Measurements from ENCODE around the gene MCEMP1.

MCEMP1 gene

DNA sequence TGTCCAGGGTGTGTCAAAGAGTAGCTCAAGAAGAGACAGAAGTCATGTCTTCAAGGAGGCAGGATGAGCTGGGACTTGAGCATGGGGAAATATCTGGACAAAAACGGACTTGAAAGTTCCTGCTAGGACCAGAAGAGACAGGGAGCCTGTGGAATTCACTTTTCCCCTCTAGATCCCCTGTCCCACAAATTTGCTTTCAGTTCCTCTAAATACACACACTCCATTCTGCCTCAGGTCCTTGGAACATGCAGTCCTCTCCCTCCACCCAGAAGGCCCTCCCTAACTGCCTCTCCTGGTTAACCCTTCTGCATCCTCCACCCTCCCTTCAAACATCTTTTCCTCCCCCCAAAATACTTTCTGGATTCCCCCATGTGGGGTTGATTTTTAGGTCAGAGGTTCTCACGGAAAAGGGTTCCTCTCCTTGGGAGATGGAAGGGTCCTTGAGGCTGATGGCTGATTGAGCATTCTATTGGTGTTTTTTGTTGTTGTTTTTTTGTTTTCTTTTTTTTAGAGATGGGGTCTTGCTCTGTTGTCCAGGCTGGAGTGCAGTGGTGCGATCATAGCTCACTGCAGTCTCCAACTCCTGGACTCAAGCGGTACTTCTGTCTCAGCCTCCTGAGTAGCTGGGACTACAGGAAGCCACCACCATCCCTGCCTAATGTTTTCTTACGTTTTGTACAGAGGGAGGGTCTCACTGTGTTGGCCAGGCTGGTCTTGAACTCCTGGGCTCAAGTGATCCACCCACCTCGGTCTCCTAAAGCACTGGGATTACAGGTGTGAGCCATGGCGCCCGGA lies 14.9 kb upstream of the MCEMP1 start:
- TF ChIP-seq, protein P1, sequence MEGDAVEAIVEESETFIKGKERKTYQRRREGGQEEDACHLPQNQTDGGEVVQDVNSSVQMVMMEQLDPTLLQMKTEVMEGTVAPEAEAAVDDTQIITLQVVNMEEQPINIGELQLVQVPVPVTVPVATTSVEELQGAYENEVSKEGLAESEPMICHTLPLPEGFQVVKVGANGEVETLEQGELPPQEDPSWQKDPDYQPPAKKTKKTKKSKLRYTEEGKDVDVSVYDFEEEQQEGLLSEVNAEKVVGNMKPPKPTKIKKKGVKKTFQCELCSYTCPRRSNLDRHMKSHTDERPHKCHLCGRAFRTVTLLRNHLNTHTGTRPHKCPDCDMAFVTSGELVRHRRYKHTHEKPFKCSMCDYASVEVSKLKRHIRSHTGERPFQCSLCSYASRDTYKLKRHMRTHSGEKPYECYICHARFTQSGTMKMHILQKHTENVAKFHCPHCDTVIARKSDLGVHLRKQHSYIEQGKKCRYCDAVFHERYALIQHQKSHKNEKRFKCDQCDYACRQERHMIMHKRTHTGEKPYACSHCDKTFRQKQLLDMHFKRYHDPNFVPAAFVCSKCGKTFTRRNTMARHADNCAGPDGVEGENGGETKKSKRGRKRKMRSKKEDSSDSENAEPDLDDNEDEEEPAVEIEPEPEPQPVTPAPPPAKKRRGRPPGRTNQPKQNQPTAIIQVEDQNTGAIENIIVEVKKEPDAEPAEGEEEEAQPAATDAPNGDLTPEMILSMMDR (IDR thresholded peaks at IDR 0.05): no peak
- no peaks in the 10 kb centered on the region for H3K36me3 ChIP-seq
- H3K9me3 ChIP-seq: no peaks in the 10 kb centered on the region
- no peak overlapping the region for H3K4me3 ChIP-seq (ENCODE audit: low read depth in 1 of 2, low read length in 1 of 2)
- no peaks in the 10 kb centered on the region for H3K27me3 ChIP-seq
- H3K4me1 ChIP-seq (ENCODE audit: control insufficient read depth in 1 of 2, insufficient read depth in 1 of 2, low read depth in 1 of 2, low read length in 1 of 2): peaks cover 23 to 36% of the 10 kb centered on the region in 2 experiments
- H3K27ac ChIP-seq: no peak overlapping the region

DNA sequence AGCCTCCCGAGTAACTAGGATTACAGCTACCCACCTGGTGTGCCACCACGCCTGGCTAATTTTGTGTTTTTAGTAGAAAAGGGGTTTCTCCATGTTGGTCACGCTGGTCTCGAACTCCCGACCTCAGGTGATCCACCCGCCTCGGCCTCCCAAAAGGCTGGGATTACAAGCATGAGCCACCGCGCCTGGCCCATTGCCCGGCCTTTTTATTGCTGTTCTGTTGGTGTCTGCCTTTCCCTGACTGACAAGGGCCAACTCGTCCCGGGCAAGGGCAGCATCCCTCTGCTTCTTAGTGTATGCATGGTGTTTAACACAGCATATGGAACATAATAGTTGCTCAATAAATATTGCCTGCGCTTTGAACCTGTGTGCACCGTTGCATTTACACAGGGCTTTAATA lies 14.2 kb upstream of the MCEMP1 start:
- TF ChIP-seq, protein P1 (IDR thresholded peaks at IDR 0.05): no peak
- Histone ChIP-seq H3K9me3 (no peaks in the 10 kb centered on the region), H3K27me3 (no peaks in the 10 kb centered on the region), H3K36me3 (no peaks in the 10 kb centered on the region), H3K4me3 (ENCODE audit: low read depth in 1 of 2, low read length in 1 of 2) (no peak overlapping the region), H3K27ac (no peak overlapping the region), H3K4me1 (ENCODE audit: control insufficient read depth in 1 of 2, insufficient read depth in 1 of 2, low read depth in 1 of 2, low read length in 1 of 2) (peaks cover 16 to 29% of the 10 kb centered on the region in 2 experiments)

DNA sequence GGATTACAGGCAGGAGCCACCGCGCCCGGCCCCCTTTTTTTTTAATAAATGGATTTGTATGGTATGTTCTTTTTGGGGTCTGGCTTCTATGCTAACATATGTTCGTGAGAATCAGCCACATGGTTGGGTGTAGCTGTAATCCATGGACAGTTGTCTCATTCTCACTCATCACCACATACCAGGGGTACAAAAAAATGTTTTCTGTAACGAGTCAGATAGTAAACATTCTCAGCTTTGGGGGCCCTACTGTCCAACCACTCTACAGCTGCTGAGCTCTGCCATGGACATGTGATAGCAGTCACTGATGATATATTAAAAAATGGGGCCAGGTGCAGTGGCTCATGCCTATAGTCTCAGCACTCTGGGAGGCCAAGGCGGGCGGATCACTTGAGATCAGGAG lies 13.2 kb upstream of the MCEMP1 start:
- Histone ChIP-seq H3K4me1 (ENCODE audit: control insufficient read depth in 1 of 2, insufficient read depth in 1 of 2, low read depth in 1 of 2, low read length in 1 of 2) (peaks cover 13 to 28% of the 10 kb centered on the region in 2 experiments), H3K36me3 (no peaks in the 10 kb centered on the region), H3K27me3 (no peaks in the 10 kb centered on the region), H3K9me3 (no peaks in the 10 kb centered on the region), H3K27ac (no peak overlapping the region), H3K4me3 (ENCODE audit: low read depth in 1 of 2, low read length in 1 of 2) (no peak overlapping the region)
- TF ChIP-seq, protein P1 (IDR thresholded peaks at IDR 0.05): no peak

DNA sequence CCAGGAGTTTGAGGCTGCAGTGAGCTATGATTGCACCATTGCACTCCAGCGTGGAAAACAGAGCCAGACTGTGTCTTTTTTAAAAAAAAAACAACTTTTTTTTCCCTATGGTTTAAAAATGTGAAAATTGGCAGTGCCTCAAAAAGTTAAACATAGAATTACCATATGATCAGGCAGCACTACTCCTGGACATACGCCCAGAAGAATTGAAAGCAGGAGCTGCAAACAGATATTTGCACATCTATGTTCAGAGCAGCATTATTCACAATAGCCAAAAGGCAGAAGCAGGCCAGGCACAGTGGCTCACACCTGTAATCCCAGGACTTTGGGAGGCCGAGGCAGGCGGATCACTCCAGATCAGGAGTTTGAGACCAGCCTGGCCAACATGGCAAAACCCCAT lies 11.8 kb upstream of the MCEMP1 start:
- Histone ChIP-seq H3K36me3 (no peaks in the 10 kb centered on the region), H3K4me3 (ENCODE audit: low read depth in 1 of 2, low read length in 1 of 2) (no peak overlapping the region), H3K27me3 (no peaks in the 10 kb centered on the region), H3K9me3 (no peaks in the 10 kb centered on the region), H3K27ac (no peak overlapping the region), H3K4me1 (ENCODE audit: control insufficient read depth in 1 of 2, insufficient read depth in 1 of 2, low read depth in 1 of 2, low read length in 1 of 2) (peaks cover 20 to 30% of the 10 kb centered on the region in 2 experiments)
- TF ChIP-seq, protein P1 (IDR thresholded peaks at IDR 0.05): no peak

DNA sequence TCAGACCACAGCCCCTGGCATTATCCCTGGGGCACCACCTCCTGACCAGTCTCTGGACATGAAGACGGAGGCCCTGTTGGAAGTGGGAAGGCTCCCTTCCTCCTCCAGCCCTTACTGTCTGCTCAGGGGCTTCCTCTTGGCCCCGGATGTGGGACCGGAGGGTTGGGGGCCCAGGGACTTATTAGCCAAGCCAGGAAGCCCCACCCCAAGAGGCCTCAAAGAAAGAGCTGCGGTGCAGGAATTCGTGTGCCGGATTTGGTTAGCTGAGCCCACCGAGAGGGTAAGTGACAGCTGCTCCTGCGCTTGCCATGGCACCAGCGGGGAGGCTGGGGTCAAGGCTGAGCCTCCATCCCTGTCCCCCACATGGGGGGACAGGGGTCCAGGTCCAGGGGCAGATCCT lies 8.0 kb upstream of the MCEMP1 start, which contains the start of gene RETN:
TSS of gene RETN (plus strand) at position 208 of the 400 bp plus-strand sequence. CDS start 278 bp downstream, outside the sequence.
- TF ChIP-seq, protein P1 (IDR thresholded peaks at IDR 0.05): no peak
- Histone ChIP-seq H3K4me3 (ENCODE audit: low read depth in 1 of 2, low read length in 1 of 2) (peak within 1 kb of the TSS; percentile 63 to 67), H3K27ac (peak within 1 kb of the TSS; percentile 75), H3K9me3 (no peaks in the 10 kb centered on the region), H3K4me1 (ENCODE audit: control insufficient read depth in 1 of 2, insufficient read depth in 1 of 2, low read depth in 1 of 2, low read length in 1 of 2) (peaks cover 50 to 63% of the 10 kb centered on the region in 2 experiments), H3K27me3 (no peaks in the 10 kb centered on the region), H3K36me3 (no peaks in the 10 kb centered on the region)

Data from neutrophil (primary cell).